ENCODE measurements around the gene SYTL3. TPM values are rescaled to one million over a fixed set of nuclear protein-coding genes. Genes with fewer than 3 reads are reported as not detected.
A peak's percentile ranks its signal among the peaks of the same experiment; 100 is the strongest.
"Not testable (repeated sequence)": the region's sequence is repeated elsewhere in the genome, so short reads cannot be mapped to it uniquely, and the experiment has no call there.

Gene SYTL3
- total RNA-seq, 3 donors from 2014 or later (not counting 1 experiment from before 2014, with no cell fraction given) = 84.1 to 143 (median 89.0) TPM

DNA sequence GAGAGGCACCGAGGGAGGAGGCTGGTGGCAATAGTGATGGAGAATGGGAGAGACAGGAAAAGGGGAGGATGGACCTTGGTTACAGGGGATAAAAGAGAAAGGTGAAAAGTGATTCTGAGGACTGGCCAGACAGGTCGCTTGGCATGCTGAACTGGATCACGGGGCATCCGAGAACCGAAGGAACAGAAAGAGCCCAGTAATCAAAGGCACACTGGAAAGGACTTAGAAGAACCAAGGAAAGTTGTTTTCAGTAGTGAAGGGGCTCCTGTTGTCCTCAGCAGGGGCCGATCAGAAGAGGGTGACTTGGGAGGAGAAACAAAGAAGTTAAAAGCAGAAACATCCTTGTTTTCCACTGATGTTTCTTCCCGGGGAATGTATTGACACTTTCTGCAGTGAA, 18.9 kb downstream of the SYTL3 start:
- Histone ChIP-seq H3K27ac (ENCODE audit: low read length) (no peak overlapping the region), H3K27me3 (ENCODE audit: control insufficient read depth, insufficient read depth, low read length) (no peaks in the 10 kb centered on the region), H3K36me3 (ENCODE audit: control insufficient read depth, insufficient read depth, low read length) (peaks cover 44% of the 10 kb centered on the region), H3K9me3 (ENCODE audit: control insufficient read depth, insufficient read depth, low read length) (no peaks in the 10 kb centered on the region), H3K4me3 (ENCODE audit: low read length) (no peak overlapping the region), H3K4me1 (ENCODE audit: control insufficient read depth, insufficient read depth, low read length) (peaks cover 21% of the 10 kb centered on the region)
- Mint-ChIP-seq H3K9me3 (no peaks in the 10 kb centered on the region), H3K27ac (peak overlapping the region; percentile 2 to 6), H3K27me3 (ENCODE audit: low read depth in 2 of 2) (no peaks in the 10 kb centered on the region), H3K4me1 (peaks cover 16 to 17% of the 10 kb centered on the region in 2 donors), H3K36me3 (no peaks in the 10 kb centered on the region), H3K4me3 (no peak overlapping the region)
- TF ChIP-seq, protein P1, sequence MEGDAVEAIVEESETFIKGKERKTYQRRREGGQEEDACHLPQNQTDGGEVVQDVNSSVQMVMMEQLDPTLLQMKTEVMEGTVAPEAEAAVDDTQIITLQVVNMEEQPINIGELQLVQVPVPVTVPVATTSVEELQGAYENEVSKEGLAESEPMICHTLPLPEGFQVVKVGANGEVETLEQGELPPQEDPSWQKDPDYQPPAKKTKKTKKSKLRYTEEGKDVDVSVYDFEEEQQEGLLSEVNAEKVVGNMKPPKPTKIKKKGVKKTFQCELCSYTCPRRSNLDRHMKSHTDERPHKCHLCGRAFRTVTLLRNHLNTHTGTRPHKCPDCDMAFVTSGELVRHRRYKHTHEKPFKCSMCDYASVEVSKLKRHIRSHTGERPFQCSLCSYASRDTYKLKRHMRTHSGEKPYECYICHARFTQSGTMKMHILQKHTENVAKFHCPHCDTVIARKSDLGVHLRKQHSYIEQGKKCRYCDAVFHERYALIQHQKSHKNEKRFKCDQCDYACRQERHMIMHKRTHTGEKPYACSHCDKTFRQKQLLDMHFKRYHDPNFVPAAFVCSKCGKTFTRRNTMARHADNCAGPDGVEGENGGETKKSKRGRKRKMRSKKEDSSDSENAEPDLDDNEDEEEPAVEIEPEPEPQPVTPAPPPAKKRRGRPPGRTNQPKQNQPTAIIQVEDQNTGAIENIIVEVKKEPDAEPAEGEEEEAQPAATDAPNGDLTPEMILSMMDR (IDR thresholded peaks at IDR 0.05) = no peak
- 95% methylated on average over 7 of the region's 7 CpGs for WGBS (ENCODE audit: insufficient coverage)
- no peak for DNase-seq
- no peak for ATAC-seq
- intact Hi-C loops (cut with micrococcal nuclease) = no loop called here

DNA sequence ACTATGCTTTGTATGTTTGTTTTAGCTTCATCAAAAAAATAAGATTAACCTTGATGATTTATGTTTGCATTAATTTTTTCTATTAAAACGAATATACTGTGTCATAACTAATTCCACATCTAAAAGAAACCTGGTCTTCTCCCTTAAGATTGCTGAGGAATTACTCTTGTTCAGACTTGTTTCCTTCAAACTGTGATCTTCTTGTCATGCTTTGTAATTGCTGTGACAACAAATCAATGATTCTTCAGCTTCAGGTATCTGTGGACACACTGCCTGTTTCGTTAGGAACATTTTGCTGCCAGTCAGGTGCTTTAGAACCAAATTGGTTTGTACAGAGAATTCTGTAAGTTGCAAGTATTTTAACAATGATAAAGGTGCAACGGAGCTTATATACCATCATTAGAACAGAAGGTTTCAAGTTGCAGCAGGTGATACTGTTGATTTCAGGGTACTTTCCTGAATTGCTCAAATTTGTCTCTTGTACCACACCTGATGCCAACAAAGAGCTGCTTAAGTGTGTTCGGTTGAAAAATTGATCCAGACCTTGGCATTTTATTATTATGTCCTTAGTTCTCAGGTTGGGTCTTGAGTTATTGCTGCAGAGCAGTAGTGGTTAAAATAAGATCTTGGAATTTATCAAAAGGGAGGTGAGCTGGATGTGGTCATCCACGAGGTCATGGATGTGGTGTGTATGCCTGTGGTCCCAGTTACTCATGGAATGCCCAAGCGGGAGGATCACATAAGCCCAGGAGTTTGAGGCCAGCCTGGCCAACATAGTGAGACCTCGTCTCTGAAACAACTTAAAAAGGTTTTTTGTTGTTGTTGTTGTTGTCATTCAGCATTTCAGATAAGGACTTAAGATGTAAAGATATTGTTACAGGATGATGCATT, 19.5 kb downstream of the SYTL3 start:
- DNase-seq (no peak), ATAC-seq (no peak)
- peaks cover 16 to 22% of the 10 kb centered on the region in 2 donors for H3K4me1 Mint-ChIP-seq
- no peaks in the 10 kb centered on the region for H3K9me3 Mint-ChIP-seq
- no peaks in the 10 kb centered on the region for H3K27me3 Mint-ChIP-seq (ENCODE audit: low read depth in 2 of 2)
- WGBS (ENCODE audit: insufficient coverage) = 97% methylated on average over 6 of the region's 7 CpGs
- Histone ChIP-seq H3K27me3 (ENCODE audit: control insufficient read depth, insufficient read depth, low read length) (no peaks in the 10 kb centered on the region), H3K4me3 (ENCODE audit: low read length) (no peak overlapping the region), H3K4me1 (ENCODE audit: control insufficient read depth, insufficient read depth, low read length) (peaks cover 21% of the 10 kb centered on the region), H3K27ac (ENCODE audit: low read length) (no peak overlapping the region), H3K36me3 (ENCODE audit: control insufficient read depth, insufficient read depth, low read length) (peaks cover 43% of the 10 kb centered on the region), H3K9me3 (ENCODE audit: control insufficient read depth, insufficient read depth, low read length) (no peaks in the 10 kb centered on the region)
- intact Hi-C loops (cut with micrococcal nuclease) = no loop called here
- TF ChIP-seq, protein P1 (IDR thresholded peaks at IDR 0.05) = no peak
- H3K4me3 Mint-ChIP-seq = no peak overlapping the region
- H3K36me3 Mint-ChIP-seq = no peaks in the 10 kb centered on the region
- peak overlapping the region; percentile 6 to 58 for H3K27ac Mint-ChIP-seq

DNA sequence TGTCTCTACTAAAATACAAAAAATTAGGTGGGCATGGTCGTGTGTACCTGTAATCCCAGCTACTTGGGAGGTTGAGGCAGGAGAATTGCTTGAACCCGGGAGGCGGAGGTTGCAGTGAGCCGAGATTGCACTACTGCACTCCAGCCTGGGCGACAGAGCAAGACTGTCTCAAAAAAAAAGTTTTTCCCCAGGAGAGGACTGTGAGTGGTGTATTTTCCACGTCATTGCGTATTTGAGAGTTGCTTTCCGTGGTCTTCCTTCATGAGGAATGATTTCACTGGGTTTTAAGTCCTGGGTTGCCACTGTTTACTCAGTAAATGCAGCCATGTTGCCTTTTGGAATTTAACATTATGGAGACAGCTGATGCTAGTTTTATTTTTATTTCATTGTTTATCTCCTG, 22.3 kb downstream of the SYTL3 start:
- Histone ChIP-seq H3K36me3 (ENCODE audit: control insufficient read depth, insufficient read depth, low read length) (peaks cover 25% of the 10 kb centered on the region), H3K4me1 (ENCODE audit: control insufficient read depth, insufficient read depth, low read length) (peaks cover 14% of the 10 kb centered on the region)
- H3K27ac ChIP-seq (ENCODE audit: low read length); H3K27ac Mint-ChIP-seq; H3K4me3 Mint-ChIP-seq; intact Hi-C loops (cut with micrococcal nuclease); H3K27me3 ChIP-seq (ENCODE audit: control insufficient read depth, insufficient read depth, low read length); DNase-seq; ATAC-seq; H3K9me3 ChIP-seq (ENCODE audit: control insufficient read depth, insufficient read depth, low read length); H3K36me3 Mint-ChIP-seq; H3K27me3 Mint-ChIP-seq (ENCODE audit: low read depth in 2 of 2); H3K9me3 Mint-ChIP-seq; H3K4me3 ChIP-seq (ENCODE audit: low read length): not testable (repeated sequence)
- 89% methylated on average over 8 of the region's 8 CpGs for WGBS (ENCODE audit: insufficient coverage)
- peaks cover 11 to 18% of the 10 kb centered on the region in 2 donors for H3K4me1 Mint-ChIP-seq

DNA sequence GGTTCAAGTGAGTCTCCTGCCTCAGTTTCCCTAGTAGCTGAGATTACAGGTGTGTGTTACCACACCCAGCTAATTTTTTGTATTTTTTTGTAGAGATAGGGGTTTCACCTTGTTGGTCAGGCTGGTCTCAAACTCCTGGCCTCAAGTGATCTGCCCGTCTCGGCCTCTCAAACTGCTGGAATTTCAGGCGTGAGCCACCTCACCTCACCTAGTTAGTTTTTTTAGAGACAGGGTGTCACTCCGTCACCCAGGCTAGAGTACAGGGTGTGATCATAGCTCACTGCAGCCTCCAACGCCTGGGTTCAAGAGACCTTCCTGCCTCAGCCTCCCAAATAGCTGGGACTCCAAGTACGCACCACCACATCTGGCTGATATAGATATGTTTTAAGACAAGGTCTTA, 22.9 kb downstream of the SYTL3 start:
- TF ChIP-seq, protein P1 (IDR thresholded peaks at IDR 0.05) = no peak
- Histone ChIP-seq H3K27me3 (ENCODE audit: control insufficient read depth, insufficient read depth, low read length) (no peaks in the 10 kb centered on the region), H3K27ac (ENCODE audit: low read length) (no peak overlapping the region), H3K9me3 (ENCODE audit: control insufficient read depth, insufficient read depth, low read length) (no peaks in the 10 kb centered on the region), H3K36me3 (ENCODE audit: control insufficient read depth, insufficient read depth, low read length) (peaks cover 20% of the 10 kb centered on the region), H3K4me1 (ENCODE audit: control insufficient read depth, insufficient read depth, low read length) (peaks cover 9% of the 10 kb centered on the region), H3K4me3 (ENCODE audit: low read length) (no peak overlapping the region)
- Mint-ChIP-seq H3K36me3 (no peaks in the 10 kb centered on the region), H3K4me1 (peaks cover 6 to 16% of the 10 kb centered on the region in 2 donors), H3K4me3 (no peak overlapping the region), H3K27me3 (ENCODE audit: low read depth in 2 of 2) (no peaks in the 10 kb centered on the region), H3K9me3 (no peaks in the 10 kb centered on the region), H3K27ac (no peak overlapping the region)
- ATAC-seq = no peak
- no peak for DNase-seq
- intact Hi-C loops (cut with micrococcal nuclease) = no loop called here
- 98% methylated on average over 6 of the region's 6 CpGs for WGBS (ENCODE audit: insufficient coverage)
